ENCODE measurements around the gene TMEM214. TPM values are rescaled to one million over a fixed set of nuclear protein-coding genes. Genes with fewer than 3 reads are reported as not detected.

TMEM214 gene
- total RNA-seq, 1 donor from 2014 or later, result 55.2 TPM

DNA sequence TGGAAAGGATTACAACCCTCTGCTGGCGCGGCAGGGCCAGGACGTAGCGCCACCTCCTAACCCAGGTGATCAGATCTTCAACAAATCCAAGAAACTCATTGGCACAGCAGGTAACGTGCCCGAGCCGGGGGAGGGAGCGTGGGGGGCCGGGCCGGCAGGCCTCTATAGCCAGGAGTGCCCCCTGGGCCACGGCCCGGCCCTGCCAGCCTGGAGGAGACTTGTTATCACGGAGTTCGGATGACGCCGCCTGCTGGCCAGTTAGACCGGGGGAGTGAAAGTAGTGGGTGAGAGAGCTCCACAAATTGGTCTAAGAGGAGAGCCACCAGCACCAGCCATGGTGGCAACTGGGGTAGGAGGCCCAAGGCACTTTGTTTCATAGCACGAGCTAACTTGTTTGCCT, 8.6 kb upstream of the TMEM214 start:
- Mint-ChIP-seq H3K9me3 (no peaks in the 10 kb centered on the region), H3K27ac (ENCODE audit: unreplicated experiment) (no peak overlapping the region), H3K27me3 (ENCODE audit: low read depth) (no peaks in the 10 kb centered on the region), H3K36me3 (ENCODE audit: low read depth) (peaks cover 5% of the 10 kb centered on the region), H3K4me1 (peaks cover 25% of the 10 kb centered on the region), H3K4me3 (no peak overlapping the region)
- TF ChIP-seq, protein P1, sequence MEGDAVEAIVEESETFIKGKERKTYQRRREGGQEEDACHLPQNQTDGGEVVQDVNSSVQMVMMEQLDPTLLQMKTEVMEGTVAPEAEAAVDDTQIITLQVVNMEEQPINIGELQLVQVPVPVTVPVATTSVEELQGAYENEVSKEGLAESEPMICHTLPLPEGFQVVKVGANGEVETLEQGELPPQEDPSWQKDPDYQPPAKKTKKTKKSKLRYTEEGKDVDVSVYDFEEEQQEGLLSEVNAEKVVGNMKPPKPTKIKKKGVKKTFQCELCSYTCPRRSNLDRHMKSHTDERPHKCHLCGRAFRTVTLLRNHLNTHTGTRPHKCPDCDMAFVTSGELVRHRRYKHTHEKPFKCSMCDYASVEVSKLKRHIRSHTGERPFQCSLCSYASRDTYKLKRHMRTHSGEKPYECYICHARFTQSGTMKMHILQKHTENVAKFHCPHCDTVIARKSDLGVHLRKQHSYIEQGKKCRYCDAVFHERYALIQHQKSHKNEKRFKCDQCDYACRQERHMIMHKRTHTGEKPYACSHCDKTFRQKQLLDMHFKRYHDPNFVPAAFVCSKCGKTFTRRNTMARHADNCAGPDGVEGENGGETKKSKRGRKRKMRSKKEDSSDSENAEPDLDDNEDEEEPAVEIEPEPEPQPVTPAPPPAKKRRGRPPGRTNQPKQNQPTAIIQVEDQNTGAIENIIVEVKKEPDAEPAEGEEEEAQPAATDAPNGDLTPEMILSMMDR (conservative IDR thresholded peaks at IDR 0.05), result peak; percentile 18
- no peak for DNase-seq (ENCODE audit: low read depth, low spot score)

DNA sequence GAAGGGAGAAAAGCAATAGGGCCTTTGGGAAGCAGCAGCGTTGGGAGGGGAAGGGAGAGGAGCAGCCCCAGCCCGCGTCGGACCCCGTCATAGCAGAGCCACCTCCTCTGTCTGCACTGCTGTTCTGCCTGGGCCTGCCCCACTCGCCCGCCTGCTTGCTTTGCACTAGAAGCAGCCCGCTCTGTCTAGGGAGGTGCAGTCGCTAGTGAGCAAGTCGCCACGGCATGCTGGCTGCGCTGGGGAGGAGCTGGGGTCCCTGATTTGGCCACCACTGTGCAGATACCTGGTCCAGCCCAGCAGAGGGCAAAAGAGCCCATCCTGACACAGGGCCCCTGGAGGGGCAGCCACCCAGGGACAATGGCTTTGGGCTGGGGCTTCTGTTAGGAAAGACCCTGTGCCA, 8.0 kb upstream of the TMEM214 start:
- Mint-ChIP-seq H3K27ac (ENCODE audit: unreplicated experiment) (peak overlapping the region; percentile 69), H3K4me3 (peak overlapping the region; percentile 57), H3K27me3 (ENCODE audit: low read depth) (no peaks in the 10 kb centered on the region), H3K36me3 (ENCODE audit: low read depth) (peaks cover 5% of the 10 kb centered on the region), H3K4me1 (peaks cover 24% of the 10 kb centered on the region), H3K9me3 (no peaks in the 10 kb centered on the region)
- no peak for DNase-seq (ENCODE audit: low read depth, low spot score)
- TF ChIP-seq, protein P1 (conservative IDR thresholded peaks at IDR 0.05), result no peak

DNA sequence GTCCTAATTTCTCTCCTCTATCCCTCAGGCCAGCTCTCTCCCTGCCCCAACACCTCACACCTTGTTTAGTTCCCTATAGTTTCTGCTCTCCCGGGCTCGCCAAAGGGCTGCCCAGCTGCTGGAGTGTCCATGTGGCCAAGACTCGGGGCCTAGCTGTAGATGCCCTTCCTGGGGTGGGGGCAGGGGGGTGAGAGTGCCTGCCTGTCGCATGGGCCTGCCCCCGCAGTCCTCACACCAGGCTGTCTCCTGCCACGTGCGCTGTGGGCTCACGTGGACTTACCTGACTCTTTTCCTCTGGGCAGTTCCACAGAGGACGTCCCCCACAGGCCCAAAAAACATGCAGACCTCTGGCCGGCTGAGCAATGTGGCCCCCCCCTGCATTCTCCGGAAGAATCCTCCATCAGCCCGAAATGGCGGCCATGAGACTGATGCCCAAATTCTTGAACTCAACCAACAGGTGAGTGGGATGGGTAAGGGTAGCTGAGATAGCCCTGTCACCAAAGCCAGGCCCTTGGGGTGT, 7.4 kb upstream of the TMEM214 start:
- H3K9me3 Mint-ChIP-seq, result no peaks in the 10 kb centered on the region
- H3K27ac Mint-ChIP-seq (ENCODE audit: unreplicated experiment), result peak overlapping the region; percentile 69
- peaks cover 22% of the 10 kb centered on the region for H3K4me1 Mint-ChIP-seq
- DNase-seq (ENCODE audit: low read depth, low spot score), result no peak
- no peaks in the 10 kb centered on the region for H3K27me3 Mint-ChIP-seq (ENCODE audit: low read depth)
- TF ChIP-seq, protein P1 (conservative IDR thresholded peaks at IDR 0.05), result no peak
- peak overlapping the region; percentile 57 for H3K4me3 Mint-ChIP-seq
- H3K36me3 Mint-ChIP-seq (ENCODE audit: low read depth), result peaks cover 5% of the 10 kb centered on the region

DNA sequence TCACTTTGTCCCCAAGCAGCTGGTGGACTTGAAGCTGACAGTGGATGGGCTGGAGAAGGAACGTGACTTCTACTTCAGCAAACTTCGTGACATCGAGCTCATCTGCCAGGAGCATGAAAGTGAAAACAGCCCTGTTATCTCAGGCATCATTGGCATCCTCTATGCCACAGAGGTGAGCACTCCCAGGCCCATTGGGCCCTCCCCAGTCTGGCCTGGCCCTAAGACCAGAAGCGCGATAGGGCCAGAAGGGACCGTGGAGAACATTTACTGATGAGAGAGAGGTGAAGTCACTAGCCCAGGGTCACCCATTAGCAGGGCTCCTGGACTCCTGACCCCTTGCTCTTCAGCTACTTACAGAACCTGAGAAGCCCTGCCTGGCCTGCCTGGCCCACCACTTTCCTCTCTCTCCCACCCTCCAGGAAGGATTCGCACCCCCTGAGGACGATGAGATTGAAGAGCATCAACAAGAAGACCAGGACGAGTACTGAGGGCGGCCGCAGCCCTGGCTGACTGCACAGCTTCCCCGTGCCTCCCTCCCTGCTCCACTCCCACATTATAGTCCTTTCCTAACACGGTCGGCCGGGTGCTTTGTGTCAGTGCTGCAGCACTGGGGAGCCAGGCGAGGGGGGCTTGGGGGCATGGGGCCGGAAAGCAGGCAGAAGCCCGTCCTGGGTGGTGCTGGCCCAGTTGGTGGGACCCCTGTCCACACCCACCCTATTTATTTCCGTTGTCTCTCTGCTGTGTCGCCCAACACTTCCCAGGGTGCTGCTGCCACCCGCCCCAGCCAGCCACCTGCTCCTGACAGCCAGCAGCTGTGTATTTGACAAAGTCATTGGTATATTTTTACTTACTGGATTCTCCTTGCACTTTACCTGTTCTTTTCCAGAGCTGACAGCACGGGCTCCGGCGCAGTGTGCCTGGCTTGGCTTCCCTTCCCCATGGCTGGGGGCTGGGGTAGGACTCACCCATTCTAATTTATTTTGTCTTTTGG, 6.6 kb upstream of the TMEM214 start:
- TF ChIP-seq, protein P1 (conservative IDR thresholded peaks at IDR 0.05), result no peak
- Mint-ChIP-seq H3K36me3 (ENCODE audit: low read depth) (peaks cover 5% of the 10 kb centered on the region), H3K4me3 (no peak overlapping the region), H3K4me1 (peaks cover 17% of the 10 kb centered on the region), H3K9me3 (no peaks in the 10 kb centered on the region), H3K27me3 (ENCODE audit: low read depth) (no peaks in the 10 kb centered on the region), H3K27ac (ENCODE audit: unreplicated experiment) (peak overlapping the region; percentile 71)
- DNase-seq (ENCODE audit: low read depth, low spot score), result no peak

DNA sequence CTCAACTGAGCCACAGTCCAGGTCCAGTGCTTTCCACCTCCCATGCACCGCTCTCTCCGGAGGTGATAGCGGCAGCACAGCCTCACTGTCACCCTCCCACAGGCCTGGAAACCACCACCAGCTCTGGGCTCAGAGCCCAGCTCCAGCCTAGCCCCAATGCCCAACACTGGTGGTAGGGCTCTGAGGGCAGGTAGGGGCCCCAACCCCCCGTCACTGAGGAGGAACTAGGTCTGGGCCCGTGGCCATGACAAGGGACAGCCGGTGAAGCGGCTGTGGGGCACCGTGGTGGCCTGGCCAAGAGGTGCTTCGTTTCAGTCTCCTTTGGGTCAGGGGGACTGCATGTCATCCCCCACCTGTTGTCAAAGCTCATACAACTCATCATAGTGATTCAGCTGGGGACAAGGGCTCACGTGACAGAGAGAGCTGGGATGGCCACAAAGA, 5.5 kb upstream of the TMEM214 start:
- H3K27me3 Mint-ChIP-seq (ENCODE audit: low read depth), result no peaks in the 10 kb centered on the region
- DNase-seq (ENCODE audit: low read depth, low spot score), result no peak
- peaks cover 5% of the 10 kb centered on the region for H3K36me3 Mint-ChIP-seq (ENCODE audit: low read depth)
- H3K4me3 Mint-ChIP-seq, result no peak overlapping the region
- no peaks in the 10 kb centered on the region for H3K9me3 Mint-ChIP-seq
- H3K27ac Mint-ChIP-seq (ENCODE audit: unreplicated experiment), result peak overlapping the region; percentile 92
- TF ChIP-seq, protein P1 (conservative IDR thresholded peaks at IDR 0.05), result no peak
- H3K4me1 Mint-ChIP-seq, result peaks cover 21% of the 10 kb centered on the region

Data from neural crest cell (in vitro differentiated cells).